Thyroid gland (tissue), 4 donors: Measurements from ENCODE around the gene KCTD2.

Source experiments
- POLR2A ChIP-seq, 2 donors: fragments of 450-650 bp; IDR thresholded peaks; one replicate each; pipeline ENCODE4 v1.6.1; 2017; ENCODE audit warnings: antibody characterized with exemption in 2 of 2, mild to moderate bottlenecking in 2 of 2, moderate library complexity in 1 of 2
- TF ChIP-seq, protein P1 (sequence below), 6 experiments: fragments of 200-600 bp in 3 of 6; fragments of 450-650 bp in 3 of 6; sonication (generic) in 3 of 6; IDR thresholded peaks; one replicate each; pipeline ENCODE4 v1.5.1; 2016 to 2019; ENCODE audit warnings: antibody characterized with exemption in 6 of 6, mild to moderate bottlenecking in 2 of 6, inconsistent platforms in 1 of 6, moderate library complexity in 1 of 6

DNA sequence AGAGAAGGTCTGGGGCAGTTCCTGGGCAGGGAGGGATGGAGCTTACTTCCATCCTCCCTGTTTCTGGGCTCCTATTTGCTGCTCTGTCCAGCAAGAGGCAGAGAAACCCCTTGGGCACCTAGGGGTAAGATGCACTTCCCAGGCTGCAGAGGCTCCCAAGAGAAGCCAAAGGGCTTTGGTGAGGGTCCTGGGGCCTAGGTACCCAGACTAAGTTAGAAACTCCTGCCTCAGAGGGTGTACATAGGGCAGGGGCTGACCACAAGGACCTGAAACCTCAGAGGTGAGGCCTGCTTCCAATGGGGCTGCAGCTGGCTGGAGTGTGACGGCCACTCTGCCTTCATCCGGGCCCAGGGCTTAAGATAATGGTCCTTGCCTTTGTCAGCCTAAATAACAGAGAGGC is 61.2 kb downstream of the KCTD2 start:
- TF ChIP-seq, protein P1, sequence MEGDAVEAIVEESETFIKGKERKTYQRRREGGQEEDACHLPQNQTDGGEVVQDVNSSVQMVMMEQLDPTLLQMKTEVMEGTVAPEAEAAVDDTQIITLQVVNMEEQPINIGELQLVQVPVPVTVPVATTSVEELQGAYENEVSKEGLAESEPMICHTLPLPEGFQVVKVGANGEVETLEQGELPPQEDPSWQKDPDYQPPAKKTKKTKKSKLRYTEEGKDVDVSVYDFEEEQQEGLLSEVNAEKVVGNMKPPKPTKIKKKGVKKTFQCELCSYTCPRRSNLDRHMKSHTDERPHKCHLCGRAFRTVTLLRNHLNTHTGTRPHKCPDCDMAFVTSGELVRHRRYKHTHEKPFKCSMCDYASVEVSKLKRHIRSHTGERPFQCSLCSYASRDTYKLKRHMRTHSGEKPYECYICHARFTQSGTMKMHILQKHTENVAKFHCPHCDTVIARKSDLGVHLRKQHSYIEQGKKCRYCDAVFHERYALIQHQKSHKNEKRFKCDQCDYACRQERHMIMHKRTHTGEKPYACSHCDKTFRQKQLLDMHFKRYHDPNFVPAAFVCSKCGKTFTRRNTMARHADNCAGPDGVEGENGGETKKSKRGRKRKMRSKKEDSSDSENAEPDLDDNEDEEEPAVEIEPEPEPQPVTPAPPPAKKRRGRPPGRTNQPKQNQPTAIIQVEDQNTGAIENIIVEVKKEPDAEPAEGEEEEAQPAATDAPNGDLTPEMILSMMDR (IDR thresholded peaks at IDR 0.05) = no peak
- no peak for TF ChIP-seq POLR2A (IDR thresholded peaks at IDR 0.05)
